Measurements from ENCODE around the gene TRIP12.

GRCh38 chr2:229888031-229888430 is 33.8 kb downstream of the TRIP12 start:
- TF ChIP-seq CTCF (conservative IDR thresholded peaks at IDR 0.05; ENCODE audit: low read length) (no peak), EZH2phosphoT487 (IDR thresholded peaks at IDR 0.05; ENCODE audit: borderline replicate concordance) (no peak)

Data from Loucy (cell line).